Skeletal muscle satellite cell (primary cell): ENCODE measurements around the gene RYR2.

ENCODE experiments used
- H3K27me3 ChIP-seq: 2 replicates; pipeline ENCODE4 v1.7.0; 2013; ENCODE audit warnings: low read length; ENCODE audit not compliant: control insufficient read depth, insufficient read depth
- H3K36me3 ChIP-seq: 2 replicates; pipeline ENCODE4 v1.7.0; 2013; ENCODE audit warnings: mild to moderate bottlenecking, control low read depth, low read length; ENCODE audit not compliant: insufficient read depth
- H3K4me1 ChIP-seq: 2 replicates; pipeline ENCODE4 v1.7.0; 2013; ENCODE audit warnings: low read length; ENCODE audit not compliant: control insufficient read depth, insufficient read depth
- H3K4me2 ChIP-seq: 2 replicates; pipeline ENCODE4 v1.7.0; 2013; ENCODE audit warnings: mild to moderate bottlenecking, low read length
- H3K4me3 ChIP-seq: 2 replicates; pipeline ENCODE4 v1.7.0; 2013; ENCODE audit warnings: low read length
- H3K9ac ChIP-seq: 2 replicates; pipeline ENCODE4 v1.7.0; 2013; ENCODE audit warnings: mild to moderate bottlenecking, low read depth, low read length, moderate library complexity
- H3K9me3 ChIP-seq: replicated peaks from 2 replicates; pipeline ENCODE4 v1.7.0; 2013; ENCODE audit warnings: mild to moderate bottlenecking, control low read depth, low read length

Gene RYR2

GRCh38 chr1:237857455-237857854 is 815.5 kb downstream of the RYR2 start:
- Histone ChIP-seq H3K4me1 (no peaks in the 10 kb centered on the region), H3K36me3 (no peaks in the 10 kb centered on the region), H3K9ac (no peak overlapping the region), H3K4me2 (no peak overlapping the region), H3K27me3 (no peaks in the 10 kb centered on the region), H3K9me3 (no peaks in the 10 kb centered on the region), H3K4me3 (no peak overlapping the region)

GRCh38 chr1:237858992-237859391 is 817.0 kb downstream of the RYR2 start:
- H3K4me2 ChIP-seq: no peak overlapping the region
- H3K27me3 ChIP-seq: no peaks in the 10 kb centered on the region
- no peak overlapping the region for H3K4me3 ChIP-seq
- H3K4me1 ChIP-seq: no peaks in the 10 kb centered on the region
- no peaks in the 10 kb centered on the region for H3K36me3 ChIP-seq
- H3K9me3 ChIP-seq: no peaks in the 10 kb centered on the region
- H3K9ac ChIP-seq: no peak overlapping the region

DNA sequence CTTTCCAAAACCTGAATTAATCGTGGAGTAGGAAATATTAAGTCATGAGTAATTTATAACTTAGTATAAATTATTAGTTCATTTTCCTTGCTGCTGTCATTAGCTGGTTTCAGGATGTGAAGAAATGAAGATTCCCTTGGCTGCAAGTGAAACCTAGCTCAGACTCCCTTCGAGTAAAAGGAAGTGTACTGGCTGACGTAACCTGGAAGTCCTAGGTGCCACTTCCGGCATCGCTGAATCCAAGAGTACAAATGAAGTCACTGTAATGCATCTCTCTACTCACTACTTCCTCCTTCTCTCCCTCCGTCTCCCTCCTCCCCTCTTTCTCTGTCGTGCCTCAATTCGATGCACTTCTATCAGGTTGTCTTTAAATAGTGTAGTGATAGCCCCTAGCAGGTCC is 820.0 kb downstream of the RYR2 start:
- H3K4me3 ChIP-seq: no peak overlapping the region
- H3K9ac ChIP-seq: no peak overlapping the region
- no peaks in the 10 kb centered on the region for H3K4me1 ChIP-seq
- no peaks in the 10 kb centered on the region for H3K36me3 ChIP-seq
- no peaks in the 10 kb centered on the region for H3K27me3 ChIP-seq
- H3K4me2 ChIP-seq: no peak overlapping the region
- no peaks in the 10 kb centered on the region for H3K9me3 ChIP-seq

DNA sequence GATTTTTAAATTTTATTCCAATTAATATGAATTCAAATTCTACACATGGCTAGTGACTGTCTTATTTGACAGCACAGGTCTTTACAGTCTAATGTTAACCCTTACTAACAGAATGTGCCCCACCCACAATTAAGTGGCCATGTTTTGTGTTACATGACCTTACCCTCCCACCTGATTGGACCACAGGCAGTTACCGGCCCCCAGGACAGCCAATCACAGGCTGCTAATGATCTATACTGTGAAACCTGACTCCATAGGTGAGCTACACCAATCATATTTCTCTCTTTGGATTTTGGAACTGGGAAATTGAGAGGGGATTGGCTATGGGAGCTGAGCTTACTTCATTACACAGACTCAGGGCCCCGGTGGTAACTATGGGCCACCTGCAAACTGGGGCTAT is 821.2 kb downstream of the RYR2 start:
- Histone ChIP-seq H3K9ac (no peak overlapping the region), H3K36me3 (no peaks in the 10 kb centered on the region), H3K27me3 (no peaks in the 10 kb centered on the region), H3K4me3 (no peak overlapping the region), H3K4me2 (no peak overlapping the region), H3K9me3 (no peaks in the 10 kb centered on the region), H3K4me1 (no peaks in the 10 kb centered on the region)

DNA sequence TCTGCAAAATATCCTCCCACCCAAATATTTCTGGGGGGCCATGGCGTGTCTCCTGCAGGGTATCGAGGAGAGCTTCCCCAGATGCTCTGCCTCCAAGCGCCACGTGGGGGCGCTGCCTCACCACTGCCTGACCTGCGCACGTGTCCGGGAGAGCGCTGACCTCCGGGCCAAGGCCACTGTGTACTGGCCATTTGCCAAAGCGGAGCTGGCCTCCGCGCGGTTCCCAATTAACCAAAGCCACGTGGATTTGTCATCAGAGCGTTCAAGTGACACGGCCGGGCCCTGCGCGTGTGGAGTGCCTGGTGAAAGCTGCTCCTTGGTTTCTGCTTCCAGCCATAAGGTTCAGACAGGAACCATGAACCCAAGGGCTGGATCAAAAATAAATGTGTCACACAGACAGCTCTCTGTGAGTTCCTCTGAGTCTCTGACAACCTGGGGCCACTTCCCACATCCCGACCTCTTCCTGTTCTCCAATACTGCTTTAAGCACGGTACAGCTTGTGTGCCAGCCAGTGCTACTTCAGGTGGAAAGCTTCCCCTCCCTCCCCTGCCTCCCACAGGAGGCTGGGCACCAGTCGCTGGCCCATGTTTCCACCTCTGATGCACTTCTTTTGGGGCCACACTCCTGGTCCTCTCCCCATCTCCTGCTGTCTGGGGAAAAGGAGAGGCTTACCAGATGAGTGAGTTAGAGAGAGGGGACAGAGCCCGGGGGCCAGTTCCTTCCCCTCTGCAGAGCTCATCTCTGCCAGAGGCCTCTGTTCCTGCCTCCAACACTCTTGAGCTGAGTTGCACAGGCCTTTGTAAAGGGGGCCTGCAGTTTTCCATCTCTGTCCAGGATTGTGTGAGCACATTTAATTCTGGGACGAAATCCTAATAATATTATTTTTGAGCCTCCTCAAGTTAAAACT is 822.6 kb downstream of the RYR2 start:
- Histone ChIP-seq H3K4me1 (no peaks in the 10 kb centered on the region), H3K4me2 (peak overlapping the region; percentile 50), H3K36me3 (no peaks in the 10 kb centered on the region), H3K27me3 (no peaks in the 10 kb centered on the region), H3K9ac (no peak overlapping the region), H3K9me3 (no peaks in the 10 kb centered on the region), H3K4me3 (no peak overlapping the region)

GRCh38 chr1:237867380-237867888 is 825.5 kb downstream of the RYR2 start:
- Histone ChIP-seq H3K4me3 (no peak overlapping the region), H3K27me3 (no peaks in the 10 kb centered on the region), H3K9ac (no peak overlapping the region), H3K36me3 (no peaks in the 10 kb centered on the region), H3K4me2 (no peak overlapping the region), H3K9me3 (no peaks in the 10 kb centered on the region), H3K4me1 (no peaks in the 10 kb centered on the region)

GRCh38 chr1:237868817-237869600 is 827.0 kb downstream of the RYR2 start:
- H3K4me1 ChIP-seq: no peaks in the 10 kb centered on the region
- no peaks in the 10 kb centered on the region for H3K27me3 ChIP-seq
- H3K9me3 ChIP-seq: no peaks in the 10 kb centered on the region
- H3K4me3 ChIP-seq: no peak overlapping the region
- H3K4me2 ChIP-seq: no peak overlapping the region
- no peak overlapping the region for H3K9ac ChIP-seq
- H3K36me3 ChIP-seq: no peaks in the 10 kb centered on the region

DNA sequence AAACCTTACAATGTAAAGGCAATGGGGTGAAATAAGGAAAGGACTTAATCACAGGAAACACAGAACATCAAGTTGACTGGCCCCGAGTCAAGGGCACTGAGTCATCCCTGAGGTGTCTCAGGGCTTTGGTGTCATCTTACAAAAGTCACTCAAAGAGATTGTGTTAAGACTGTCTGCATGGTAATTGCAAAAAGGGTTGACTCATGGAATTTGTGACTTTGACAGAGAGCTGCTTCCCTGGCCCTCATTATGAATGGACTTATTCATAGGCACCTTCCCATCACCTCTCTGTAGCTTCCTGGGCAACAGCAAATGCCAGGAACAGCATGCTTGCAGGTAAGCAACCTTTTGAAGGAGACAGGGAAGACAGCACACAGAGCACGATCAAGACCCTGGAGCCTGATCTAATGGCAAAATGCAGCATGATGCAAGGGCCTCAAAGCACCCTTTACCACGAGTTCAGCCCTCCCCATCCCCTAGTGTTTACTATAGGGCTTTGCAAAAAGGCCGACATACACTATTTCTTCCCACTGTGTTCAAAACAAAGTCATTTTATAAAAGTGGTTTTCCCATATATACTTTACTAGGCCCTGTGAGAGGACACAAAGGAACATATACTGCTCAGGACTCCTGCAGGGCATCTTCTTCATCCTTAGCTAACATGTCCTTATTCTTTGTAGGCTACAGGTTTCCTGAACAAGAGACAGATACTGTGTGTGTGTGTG is 831.7 kb downstream of the RYR2 start:
- H3K9me3 ChIP-seq: peaks cover 3% of the 10 kb centered on the region
- H3K4me1 ChIP-seq: no peaks in the 10 kb centered on the region
- H3K36me3 ChIP-seq: no peaks in the 10 kb centered on the region
- H3K4me2 ChIP-seq: no peak overlapping the region
- no peak overlapping the region for H3K9ac ChIP-seq
- no peak overlapping the region for H3K4me3 ChIP-seq
- no peaks in the 10 kb centered on the region for H3K27me3 ChIP-seq

DNA sequence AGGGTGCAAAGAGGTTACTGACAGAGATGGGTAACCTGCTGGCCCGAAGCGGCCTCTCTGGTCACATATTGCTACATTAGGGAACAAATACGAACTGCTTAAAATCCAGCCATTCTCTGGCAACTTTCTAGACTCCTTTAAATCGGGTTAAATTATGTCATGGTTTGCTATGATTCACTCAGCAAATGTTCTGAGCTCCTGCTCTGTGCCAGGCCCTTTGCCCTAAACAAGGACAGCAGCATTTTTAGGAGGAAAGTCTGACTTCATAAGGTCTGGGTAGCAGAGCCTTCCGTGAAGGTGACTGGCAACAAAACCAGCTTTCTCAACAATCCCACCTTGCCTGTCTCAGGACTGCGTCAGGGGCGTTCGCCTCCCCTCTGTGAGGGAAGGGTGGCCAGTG is 833.3 kb downstream of the RYR2 start:
- no peak overlapping the region for H3K4me2 ChIP-seq
- no peaks in the 10 kb centered on the region for H3K36me3 ChIP-seq

GRCh38 chr1:237877631-237878030 is 835.6 kb downstream of the RYR2 start:
- H3K27me3 ChIP-seq: no peaks in the 10 kb centered on the region
- H3K4me2 ChIP-seq: no peak overlapping the region
- H3K36me3 ChIP-seq: no peaks in the 10 kb centered on the region
- H3K9me3 ChIP-seq: peaks cover 7% of the 10 kb centered on the region
- no peak overlapping the region for H3K4me3 ChIP-seq
- H3K9ac ChIP-seq: no peak overlapping the region
- no peaks in the 10 kb centered on the region for H3K4me1 ChIP-seq

More for the DNA sequence above, 833.3 kb downstream of the RYR2 start:
- Histone ChIP-seq H3K4me1 (no peaks in the 10 kb centered on the region), H3K4me3 (no peak overlapping the region), H3K9me3 (peaks cover 3% of the 10 kb centered on the region), H3K9ac (no peak overlapping the region), H3K27me3 (no peaks in the 10 kb centered on the region)

GRCh38 chr1:237878406-237878805 is 836.4 kb downstream of the RYR2 start:
- Histone ChIP-seq H3K27me3 (no peaks in the 10 kb centered on the region), H3K4me2 (no peak overlapping the region), H3K4me1 (no peaks in the 10 kb centered on the region), H3K36me3 (no peaks in the 10 kb centered on the region), H3K9me3 (peaks cover 7% of the 10 kb centered on the region), H3K9ac (no peak overlapping the region), H3K4me3 (no peak overlapping the region)
